Measurements from ENCODE around the gene PEPD.
A peak's percentile ranks its signal among the peaks of the same experiment; 100 is the strongest.

Gene PEPD

GRCh38 chr19:33395561-33396550 lies 125.7 kb downstream of the PEPD start:
- DNase-seq (ENCODE audit: low spot score), result peak; percentile 30

DNA sequence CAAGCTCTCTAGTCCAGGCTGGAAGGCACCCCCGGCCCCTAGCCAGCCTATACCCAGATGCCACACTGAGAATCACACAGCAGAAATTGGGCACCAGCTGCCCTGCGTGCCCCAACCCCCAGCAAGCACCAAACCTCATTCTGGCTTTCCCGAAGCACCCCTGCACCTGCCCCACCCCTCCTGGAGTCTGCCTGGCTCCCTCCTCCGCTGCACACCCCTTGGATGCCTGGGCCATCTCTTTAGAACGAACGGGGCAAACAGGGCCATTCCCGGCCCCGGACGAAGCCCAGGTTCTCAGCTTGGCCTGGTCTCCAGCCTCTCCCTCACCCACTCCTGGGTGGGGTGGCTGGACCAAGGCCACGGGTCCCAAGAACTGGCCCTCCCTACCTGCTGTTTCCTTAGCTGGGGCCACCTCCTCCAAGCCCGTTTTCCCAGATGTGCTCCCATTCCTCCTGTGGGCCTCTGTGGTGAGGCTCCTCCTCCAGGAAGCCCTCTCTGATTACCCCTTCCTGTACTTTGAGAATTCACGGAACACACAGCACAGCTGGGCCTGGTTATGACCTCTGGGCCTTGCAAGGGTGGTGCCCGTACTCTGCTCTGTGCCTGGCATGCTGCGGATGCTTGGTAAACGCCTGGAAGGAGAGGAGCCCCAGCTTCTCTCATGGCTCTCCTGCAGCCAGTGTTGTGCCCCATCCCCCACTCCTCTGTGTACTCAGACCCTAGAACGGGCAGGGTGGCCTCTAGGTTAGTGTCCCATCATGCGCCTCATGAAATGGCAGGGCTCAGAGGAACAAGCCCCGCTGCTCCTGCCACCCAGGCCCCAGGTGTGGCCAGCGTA lies 126.6 kb downstream of the PEPD start:
- no peak for DNase-seq (ENCODE audit: low spot score)

- peak; percentile 33 for DNase-seq (ENCODE audit: low spot score)
Measured at GRCh38 chr19:33394006-33394722, 127.4 kb downstream of the PEPD start.

DNA sequence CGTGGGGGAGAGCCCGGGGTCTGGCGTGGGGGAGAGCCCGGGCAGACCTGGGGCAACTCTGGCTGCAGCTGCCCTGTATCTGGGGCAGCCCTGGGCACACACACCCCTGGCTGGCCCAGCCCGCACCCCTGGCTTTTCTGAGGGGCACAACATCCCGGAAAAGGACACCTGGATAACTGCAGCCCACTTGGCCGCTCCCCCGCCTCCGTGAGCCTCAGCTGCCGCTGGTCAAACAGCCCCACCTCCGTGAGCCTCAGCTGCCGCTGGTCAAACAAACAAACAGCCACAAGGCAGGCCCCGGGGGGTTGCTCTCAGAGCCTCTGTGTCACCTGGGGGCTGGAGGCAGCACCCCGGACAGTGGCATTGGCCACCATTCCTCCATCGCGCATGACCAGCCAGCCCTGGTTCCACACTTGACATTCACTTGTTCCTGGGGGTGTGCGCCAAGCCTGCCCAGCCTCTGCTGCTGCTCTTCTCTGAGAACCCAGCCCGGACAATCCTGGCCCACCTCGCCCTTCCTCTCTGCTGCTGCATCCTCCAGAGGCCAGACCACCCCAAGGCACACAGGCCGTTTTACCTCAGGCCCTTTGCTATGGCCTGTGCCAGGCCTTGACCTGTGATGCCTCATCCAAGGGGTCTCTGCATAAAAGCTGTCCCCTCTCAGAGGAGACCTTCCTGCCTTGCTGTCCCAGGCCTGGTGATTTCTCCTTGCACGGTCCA lies 128.1 kb downstream of the PEPD start:
- peak; percentile 37 for DNase-seq (ENCODE audit: low spot score)

GRCh38 chr19:33392341-33393285 lies 129.0 kb downstream of the PEPD start:
- peak; percentile 39 for DNase-seq (ENCODE audit: low spot score)

DNA sequence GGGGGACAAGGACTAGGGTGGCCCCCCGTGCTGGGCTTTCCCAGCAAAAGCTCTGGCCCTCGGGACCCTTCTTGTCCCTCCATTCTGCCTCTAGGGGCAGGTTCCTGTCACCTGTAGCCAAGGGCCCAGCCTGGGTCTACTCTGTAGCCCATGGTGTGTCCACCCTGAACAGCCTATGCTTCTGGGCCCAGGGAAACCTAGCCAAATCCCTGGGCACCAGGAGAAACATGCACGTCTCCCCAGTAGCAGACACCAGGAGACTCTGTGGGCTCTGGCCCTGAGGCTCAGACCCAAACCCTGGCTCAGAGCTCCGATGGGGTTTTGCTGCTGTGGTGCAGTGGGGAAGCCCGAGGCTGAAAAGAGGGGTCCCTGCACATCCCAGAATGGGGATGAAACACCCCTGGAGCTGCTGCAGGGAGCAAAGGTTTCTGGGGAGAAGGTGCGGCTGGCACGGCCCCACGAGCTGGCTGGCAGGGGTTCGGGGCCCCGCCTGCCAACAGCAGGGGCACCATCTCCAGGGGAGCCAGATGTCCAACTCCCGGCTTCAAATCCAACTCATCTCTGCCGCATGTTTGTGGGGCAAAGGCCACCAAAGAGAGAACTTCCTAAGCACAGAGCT lies 129.9 kb downstream of the PEPD start:
- no peak for DNase-seq (ENCODE audit: low spot score)

DNA sequence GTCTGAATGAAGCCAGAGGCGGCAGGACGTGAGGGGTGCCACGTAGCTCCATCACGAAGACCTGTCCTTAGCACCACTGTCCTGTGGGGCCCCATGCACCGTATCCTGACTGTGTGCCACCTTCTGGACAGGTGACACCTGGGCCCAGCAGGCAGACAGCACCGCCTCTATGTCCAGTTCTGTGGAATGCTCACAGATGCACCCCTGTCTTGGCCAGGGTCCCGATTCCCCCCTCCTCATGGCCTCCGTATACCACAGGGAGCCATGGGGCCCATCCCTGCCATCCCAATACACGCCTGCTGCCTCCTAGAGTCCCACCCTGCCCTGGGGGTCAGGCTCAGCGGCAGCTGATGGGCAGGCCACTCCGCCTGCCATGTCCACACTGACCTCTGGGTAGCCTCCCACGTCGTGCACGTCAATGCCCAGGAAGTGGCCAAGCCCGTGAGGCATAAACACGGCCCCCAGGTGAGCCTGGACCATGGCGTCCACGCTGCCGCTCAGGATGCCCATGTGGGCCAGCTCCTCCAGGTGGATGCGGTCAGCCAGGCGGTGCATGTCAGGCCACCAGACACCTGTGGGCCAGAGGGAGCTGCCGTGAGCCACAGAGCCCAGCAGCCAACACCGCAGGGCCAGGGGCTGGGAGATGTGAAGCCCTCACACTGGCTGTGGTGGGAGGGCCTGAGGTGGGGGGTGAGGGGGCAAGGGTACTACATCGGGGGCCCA lies 130.5 kb downstream of the PEPD start:
- DNase-seq (ENCODE audit: low spot score), result peak; percentile 27

GRCh38 chr19:33390101-33390907 lies 131.3 kb downstream of the PEPD start:
- DNase-seq (ENCODE audit: low spot score), result peak; percentile 36

DNA sequence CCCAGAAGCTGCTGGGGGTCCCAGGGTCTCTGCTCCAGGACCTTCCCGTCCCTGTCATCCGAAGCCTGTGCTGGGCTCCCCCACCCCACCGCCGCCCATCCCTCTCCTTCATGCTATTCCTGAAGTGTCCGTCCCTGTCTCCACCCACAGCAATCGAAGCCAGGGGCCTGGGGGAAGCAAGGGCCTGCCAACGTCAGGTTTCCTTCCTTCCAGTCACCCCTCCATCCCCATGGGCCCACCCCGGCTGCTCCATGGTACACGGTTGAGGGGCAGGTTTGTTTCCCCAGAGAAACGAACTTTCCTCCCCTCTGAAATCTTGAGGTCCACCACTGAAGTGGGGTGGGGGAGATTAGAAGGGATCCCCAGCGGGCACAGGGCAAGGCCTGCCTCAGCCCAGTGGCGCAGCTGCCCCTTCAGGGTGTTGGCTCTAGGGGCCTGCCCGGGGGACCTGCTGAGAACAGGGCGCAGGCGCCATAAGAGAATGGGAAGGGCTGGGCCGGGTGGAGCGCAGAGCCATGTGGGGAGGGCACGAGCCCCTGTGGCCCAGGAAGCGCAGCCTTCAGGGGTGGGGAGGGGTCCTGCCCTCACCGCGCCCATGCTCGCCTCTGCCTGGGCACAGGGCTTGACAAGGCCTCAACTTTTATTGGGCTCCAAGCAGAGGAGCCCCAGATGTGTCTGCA lies 132.0 kb downstream of the PEPD start:
- peak; percentile 32 for DNase-seq (ENCODE audit: low spot score)

GRCh38 chr19:33388725-33389420 lies 132.7 kb downstream of the PEPD start:
- peak; percentile 26 for DNase-seq (ENCODE audit: low spot score)

DNA sequence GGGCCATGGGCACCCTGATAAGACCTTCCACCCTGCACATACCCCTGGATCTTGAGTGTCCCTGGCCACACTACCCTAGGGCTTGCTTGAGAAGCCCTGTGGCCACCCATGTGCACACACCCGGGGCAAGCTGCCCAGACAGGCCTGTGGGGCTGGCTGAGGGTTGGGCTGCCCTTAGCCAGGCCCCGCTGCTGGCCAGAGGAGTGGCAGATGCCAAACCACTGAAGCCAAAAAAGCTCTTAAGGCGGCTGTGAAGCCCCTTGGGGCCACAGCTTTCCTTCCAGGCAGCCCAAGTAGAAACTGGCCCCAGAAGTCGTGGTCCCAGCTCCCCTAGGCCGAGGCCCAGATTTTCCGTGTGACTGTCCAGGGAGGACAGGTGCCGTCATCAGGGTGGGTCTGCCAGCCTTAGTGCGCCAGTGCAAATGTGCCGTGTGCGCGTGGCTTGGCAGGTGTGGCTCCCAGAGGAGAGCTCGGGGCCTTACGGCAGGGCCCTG lies 133.3 kb downstream of the PEPD start:
- DNase-seq (ENCODE audit: low spot score), result no peak

GRCh38 chr19:33387351-33388230 lies 134.0 kb downstream of the PEPD start:
- peak; percentile 25 for DNase-seq (ENCODE audit: low spot score)

DNA sequence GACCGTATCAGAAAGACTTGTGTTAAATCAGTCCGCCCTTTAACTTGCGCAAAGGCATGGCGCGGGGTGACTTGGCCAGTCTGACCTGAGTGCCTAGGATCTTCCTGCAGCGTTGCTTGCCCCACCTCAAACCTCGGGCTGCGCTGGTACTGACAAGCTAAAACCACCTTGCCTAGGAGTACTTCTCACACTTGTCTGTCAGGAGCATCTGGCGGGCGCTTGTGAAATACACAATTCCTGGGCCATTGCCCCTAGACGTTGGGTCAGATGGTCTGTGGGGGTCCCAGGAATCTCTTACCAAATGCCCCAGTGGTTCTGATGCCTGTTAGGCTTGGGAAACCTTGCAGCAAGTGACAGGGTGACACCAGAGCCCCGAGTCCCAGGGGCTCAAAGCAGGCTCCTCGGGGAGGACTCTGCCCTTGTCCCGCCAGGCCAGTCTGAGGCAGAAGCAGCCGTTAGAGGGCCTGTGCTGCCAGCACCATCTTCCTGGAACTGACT lies 135.2 kb downstream of the PEPD start:
- DNase-seq (ENCODE audit: low spot score), result no peak

GRCh38 chr19:33385956-33386355 lies 135.6 kb downstream of the PEPD start:
- DNase-seq (ENCODE audit: low spot score), result no peak

DNA sequence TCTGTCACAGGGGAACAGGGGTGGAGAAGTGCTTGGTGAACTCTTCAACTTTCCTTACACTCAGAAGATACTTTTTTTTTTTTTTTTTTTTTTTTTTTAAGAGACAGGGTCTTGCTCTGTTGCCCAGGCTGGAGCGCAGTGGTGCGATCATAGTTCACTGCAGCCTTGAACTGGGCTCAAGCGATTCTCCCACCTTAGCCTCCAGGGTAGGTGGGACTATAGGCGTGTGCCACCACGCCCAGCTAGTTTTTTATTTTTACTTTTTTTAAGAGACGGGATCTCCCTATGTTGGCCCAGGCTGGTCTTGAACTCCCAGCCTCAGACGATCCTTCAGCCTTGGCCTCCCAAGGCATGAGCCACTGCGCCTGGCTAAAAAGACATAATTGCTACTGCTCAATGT lies 136.6 kb downstream of the PEPD start:
- no peak for DNase-seq (ENCODE audit: low spot score)
